Right lobe of liver (tissue), 4 donors: ENCODE results near the gene EOMES.

Source experiments
- CTCF ChIP-seq, 4 donors: fragments of 200-600 bp in 3 of 4; fragments of 450-650 bp in 1 of 4; IDR thresholded peaks; one replicate each; pipeline versions ENCODE4 v1.5.1 to v1.8.0; 2016 to 2022; ENCODE audit warnings: antibody characterized with exemption in 4 of 4, mild to moderate bottlenecking in 2 of 4
- POLR2A ChIP-seq: fragments of 450-650 bp; IDR thresholded peaks from one replicate; pipeline ENCODE4 v1.6.1; 2017; ENCODE audit warnings: antibody characterized with exemption, mild to moderate bottlenecking
- donor health status: DM: no; HTN: no; CAD: no.
- donor health status: DM: no; HTN: no; CAD: no.
- donor health status: DM: no; HTN: yes; CAD: no.

GRCh38 chr3:27767000-27767399, 44.9 kb upstream of the EOMES start:
- TF ChIP-seq CTCF (IDR thresholded peaks at IDR 0.05) (no peak), POLR2A (no peak)
